Liver (tissue), 9 donors: ENCODE data around the gene FBXW7. TPM values are rescaled to one million over a fixed set of nuclear protein-coding genes. Genes with fewer than 3 reads are reported as not detected.

Experiments used
- DNase-seq: peaks from one replicate; pipeline ENCODE4 v3.0.0-alpha.2; 2017; ENCODE audit warnings: low spot score
- H3K27ac ChIP-seq, 2 donors: one replicate each; pipeline ENCODE4 v1.7.0; 2013; ENCODE audit warnings: inconsistent platforms in 2 of 2, low read length in 2 of 2, control low read depth in 1 of 2, low read depth in 1 of 2, mild to moderate bottlenecking in 1 of 2
- H3K27me3 ChIP-seq, 4 donors: one replicate each; pipeline versions ENCODE4 v1.6.1 to v1.7.0; 2013; ENCODE audit warnings: low read length in 3 of 4, inconsistent platforms in 1 of 4, mild to moderate bottlenecking in 1 of 4, moderate library complexity in 1 of 4; ENCODE audit not compliant: control insufficient read depth in 4 of 4, insufficient read depth in 4 of 4
- H3K36me3 ChIP-seq, 4 donors: one replicate each; pipeline versions ENCODE4 v1.6.1 to v1.7.0; 2013; ENCODE audit warnings: low read length in 3 of 4, mild to moderate bottlenecking in 3 of 4, low read depth in 1 of 4, moderate library complexity in 1 of 4; ENCODE audit not compliant: control insufficient read depth in 4 of 4, insufficient read depth in 3 of 4
- H3K4me1 ChIP-seq, 4 donors: one replicate each; pipeline versions ENCODE4 v1.6.1 to v1.7.0; 2013; ENCODE audit warnings: low read length in 3 of 4, mild to moderate bottlenecking in 3 of 4, moderate library complexity in 1 of 4; ENCODE audit not compliant: control insufficient read depth in 4 of 4, insufficient read depth in 4 of 4
- H3K4me3 ChIP-seq, 3 donors: one replicate each; pipeline versions ENCODE4 v1.6.1 to v1.7.0; 2013; ENCODE audit warnings: low read length in 3 of 3, control low read depth in 1 of 3, low read depth in 1 of 3, mild to moderate bottlenecking in 1 of 3
- H3K9ac ChIP-seq, 2 donors: one replicate each; pipeline ENCODE4 v1.7.0; 2013; ENCODE audit warnings: low read length in 2 of 2, mild to moderate bottlenecking in 2 of 2, moderate library complexity in 2 of 2, control low read depth in 1 of 2, low read depth in 1 of 2
- H3K9me3 ChIP-seq, 4 donors: one replicate each; pipeline versions ENCODE4 v1.6.1 to v1.7.0; 2013; ENCODE audit warnings: low read length in 3 of 4; ENCODE audit not compliant: control insufficient read depth in 4 of 4
- EGR1 ChIP-seq, 2 donors: IDR thresholded peaks; 2 replicates each; pipeline ENCODE4 v1.6.1; 2016 to 2018; ENCODE audit warnings: antibody characterized with exemption in 2 of 2, low read depth in 2 of 2
- FOXA1 ChIP-seq: IDR thresholded peaks from 2 replicates; pipeline ENCODE4 v1.6.1; 2016; ENCODE audit warnings: antibody characterized with exemption
- FOXA2 ChIP-seq: IDR thresholded peaks from 2 replicates; pipeline ENCODE4 v1.6.1; 2016; ENCODE audit warnings: antibody characterized with exemption
- GABPA ChIP-seq, 2 donors: IDR thresholded peaks in 1 of 2; conservative IDR thresholded peaks in 1 of 2; 2 replicates each; pipeline ENCODE4 v1.6.1; 2016; ENCODE audit warnings: antibody characterized with exemption in 2 of 2, mild to moderate bottlenecking in 1 of 2, moderate library complexity in 1 of 2
- HNF4A ChIP-seq, 2 donors: conservative IDR thresholded peaks; 2 replicates each; pipeline ENCODE4 v1.6.1; 2016; ENCODE audit warnings: antibody characterized with exemption in 2 of 2, mild to moderate bottlenecking in 2 of 2
- HNF4G ChIP-seq: IDR thresholded peaks from 2 replicates; pipeline ENCODE4 v1.6.1; 2016; ENCODE audit warnings: antibody characterized with exemption
- JUND ChIP-seq, 2 donors: IDR thresholded peaks; 2 replicates each; pipeline ENCODE4 v1.6.1; 2016; ENCODE audit warnings: antibody characterized with exemption in 2 of 2
- MAX ChIP-seq: IDR thresholded peaks from 2 replicates; pipeline ENCODE4 v1.6.1; 2016; ENCODE audit warnings: antibody characterized with exemption
- NR2F2 ChIP-seq: IDR thresholded peaks from 2 replicates; pipeline ENCODE4 v1.6.1; 2016; ENCODE audit warnings: antibody characterized with exemption
- RAD21 ChIP-seq, 2 donors: IDR thresholded peaks; 2 replicates each; pipeline ENCODE4 v1.6.1; 2016; ENCODE audit warnings: antibody characterized with exemption in 2 of 2, mild to moderate bottlenecking in 2 of 2
- REST ChIP-seq: IDR thresholded peaks from 2 replicates; pipeline ENCODE4 v1.6.1; 2016; ENCODE audit warnings: antibody characterized with exemption, mild to moderate bottlenecking
- RXRA ChIP-seq, 2 donors: IDR thresholded peaks; 2 replicates each; pipeline ENCODE4 v1.6.1; 2017 to 2018; ENCODE audit warnings: antibody characterized with exemption in 2 of 2, mild to moderate bottlenecking in 1 of 2
- SP1 ChIP-seq: IDR thresholded peaks from 2 replicates; pipeline ENCODE4 v1.6.1; 2018; ENCODE audit warnings: antibody characterized with exemption, mild to moderate bottlenecking
- TAF1 ChIP-seq: conservative IDR thresholded peaks from 2 replicates; pipeline ENCODE4 v1.6.1; 2016; ENCODE audit warnings: antibody characterized with exemption, mild to moderate bottlenecking
- YY1 ChIP-seq: IDR thresholded peaks from 2 replicates; pipeline ENCODE4 v1.6.1; 2016; ENCODE audit warnings: antibody characterized with exemption, mild to moderate bottlenecking
- ZBTB33 ChIP-seq: IDR thresholded peaks from 2 replicates; pipeline ENCODE4 v1.6.1; 2016; ENCODE audit warnings: antibody characterized with exemption
- WGBS: extraction: QIAGEN DNeasy Blood & Tissue Kit; methylation state at CpG from one replicate; pipeline ENCODE4 v1.1.7; 2013; 5-methylcytosine and 5-hydroxymethylcytosine counted together
- polyA plus RNA-seq, 2 donors: library from polyadenylated mRNA; stranded (reverse) in 1 of 2; unstranded in 1 of 2; fragments of 200-250 nt in 1 of 2; fragments of >200 nt in 1 of 2; fragmentation: Nextera tagmentation in 1 of 2; extraction: Ambion mirVana in 1 of 2; gene quantifications; one replicate each; pipeline versions ENCODE4 v1.2.1 to v1.2.3, GENCODE V29; 2013 to 2015
- total RNA-seq, 2 donors: library from RNA; depleted of rRNA; stranded (reverse); fragments of >200 nt; gene quantifications; one replicate each; pipeline ENCODE4 v1.2.3, GENCODE V29; 2014
- donor health status: healthy.
- donor health status: healthy.
- donor health status: healthy.
- donor health status: healthy.
- donor health status: healthy.

Gene FBXW7
- total and polyA plus RNA-seq, 4 donors = 4.0 to 56.9 (median 16.1) TPM

GRCh38 chr4:152352215-152352614 lies 183.7 kb downstream of the FBXW7 start:
- Histone ChIP-seq H3K36me3 (no peaks in the 10 kb centered on the region), H3K27ac (peak overlapping the region; percentile 56 to 61), H3K4me3 (no peak overlapping the region), H3K9me3 (no peaks in the 10 kb centered on the region), H3K9ac (no peak overlapping the region), H3K27me3 (no peaks in the 10 kb centered on the region), H3K4me1 (peaks cover 1 to 16% (median 5%) of the 10 kb centered on the region in 4 donors)
- 76% methylated on average over 4 of the region's 4 CpGs for WGBS
- DNase-seq = no peak
- no peak for TF ChIP-seq ZBTB33
- no peak for TF ChIP-seq FOXA2
- TF ChIP-seq RAD21 (IDR thresholded peaks at IDR 0.05) = no peak
- no peak for TF ChIP-seq SP1
- TF ChIP-seq FOXA1 = no peak
- TF ChIP-seq TAF1 = no peak
- TF ChIP-seq YY1 = no peak

- TF ChIP-seq NR2F2 = no peak
- TF ChIP-seq RAD21 (IDR thresholded peaks at IDR 0.05) = no peak
- TF ChIP-seq FOXA1 = no peak
- TF ChIP-seq SP1 = no peak
- no peak for TF ChIP-seq JUND (IDR thresholded peaks at IDR 0.05)
- TF ChIP-seq ZBTB33 = no peak
- no peak for TF ChIP-seq REST
- TF ChIP-seq RXRA (IDR thresholded peaks at IDR 0.05) = no peak
- no peak for TF ChIP-seq YY1
- TF ChIP-seq EGR1 (IDR thresholded peaks at IDR 0.05; ENCODE audit: low read depth in 2 of 2) = no peak
- no peak for TF ChIP-seq HNF4G
- no peak for TF ChIP-seq MAX
- no peak for TF ChIP-seq GABPA (IDR thresholded peaks at IDR 0.05 in 1 of 2, conservative IDR thresholded peaks at IDR 0.05 in 1 of 2)
- no peak for TF ChIP-seq TAF1
- TF ChIP-seq FOXA2 = no peak
- no peak for TF ChIP-seq HNF4A (conservative IDR thresholded peaks at IDR 0.05)
- H3K27ac ChIP-seq = no peak overlapping the region
- H3K9ac ChIP-seq = no peak overlapping the region
- no peaks in the 10 kb centered on the region for H3K9me3 ChIP-seq
- peaks cover 0 to 5% (median 2%) of the 10 kb centered on the region in 4 donors for H3K36me3 ChIP-seq
- H3K4me1 ChIP-seq = peaks cover 1 to 10% (median 4%) of the 10 kb centered on the region in 4 donors
- H3K4me3 ChIP-seq = no peak overlapping the region
- H3K27me3 ChIP-seq = no peaks in the 10 kb centered on the region
- no peak for DNase-seq
- WGBS = 91% methylated on average over 2 of the region's 2 CpGs
These were observed 184.8 kb downstream of the FBXW7 start for GRCh38 chr4:152351080-152351479.
